PFSK-1 (cell line): ENCODE measurements around the gene FARP2.

Experiments used
- FOXP2 ChIP-seq: optimal IDR thresholded peaks from 2 replicates; pipeline ENCODE3; 2011; ENCODE audit warnings: borderline replicate concordance, control low read depth, inconsistent platforms; ENCODE audit not compliant: insufficient read depth; ENCODE audit errors: extremely low read length, extremely low read depth
- POLR2AphosphoS5 ChIP-seq: IDR thresholded peaks from 2 replicates; pipeline ENCODE4 v1.6.1; 2012; ENCODE audit warnings: low read depth, mild to moderate bottlenecking, control low read depth, low read length, moderate library complexity
- SIN3A ChIP-seq: IDR thresholded peaks from 2 replicates; pipeline ENCODE4 v1.6.1; 2012; ENCODE audit warnings: mild to moderate bottlenecking, low read length, moderate library complexity, borderline replicate concordance; ENCODE audit not compliant: insufficient read depth
- TAF1 ChIP-seq: IDR thresholded peaks from 2 replicates; pipeline ENCODE4 v1.6.1; 2012; ENCODE audit warnings: low read length, control low read depth, borderline replicate concordance; ENCODE audit not compliant: insufficient read depth
- TF ChIP-seq, protein P1 (sequence below), 2 experiments: IDR thresholded peaks; 2 replicates each; pipeline versions ENCODE4 v1.6.1 to v1.8.0; 2011 to 2012; ENCODE audit warnings: low read depth in 2 of 2, low read length in 2 of 2, control low read depth in 1 of 2, inconsistent platforms in 1 of 2, mild to moderate bottlenecking in 1 of 2, moderate library complexity in 1 of 2; ENCODE audit not compliant: insufficient read depth in 1 of 2

FARP2 gene

GRCh38 chr2:241339839-241340630 is 16.1 kb upstream of the FARP2 start:
- no peak for TF ChIP-seq SIN3A
- TF ChIP-seq, protein P1, sequence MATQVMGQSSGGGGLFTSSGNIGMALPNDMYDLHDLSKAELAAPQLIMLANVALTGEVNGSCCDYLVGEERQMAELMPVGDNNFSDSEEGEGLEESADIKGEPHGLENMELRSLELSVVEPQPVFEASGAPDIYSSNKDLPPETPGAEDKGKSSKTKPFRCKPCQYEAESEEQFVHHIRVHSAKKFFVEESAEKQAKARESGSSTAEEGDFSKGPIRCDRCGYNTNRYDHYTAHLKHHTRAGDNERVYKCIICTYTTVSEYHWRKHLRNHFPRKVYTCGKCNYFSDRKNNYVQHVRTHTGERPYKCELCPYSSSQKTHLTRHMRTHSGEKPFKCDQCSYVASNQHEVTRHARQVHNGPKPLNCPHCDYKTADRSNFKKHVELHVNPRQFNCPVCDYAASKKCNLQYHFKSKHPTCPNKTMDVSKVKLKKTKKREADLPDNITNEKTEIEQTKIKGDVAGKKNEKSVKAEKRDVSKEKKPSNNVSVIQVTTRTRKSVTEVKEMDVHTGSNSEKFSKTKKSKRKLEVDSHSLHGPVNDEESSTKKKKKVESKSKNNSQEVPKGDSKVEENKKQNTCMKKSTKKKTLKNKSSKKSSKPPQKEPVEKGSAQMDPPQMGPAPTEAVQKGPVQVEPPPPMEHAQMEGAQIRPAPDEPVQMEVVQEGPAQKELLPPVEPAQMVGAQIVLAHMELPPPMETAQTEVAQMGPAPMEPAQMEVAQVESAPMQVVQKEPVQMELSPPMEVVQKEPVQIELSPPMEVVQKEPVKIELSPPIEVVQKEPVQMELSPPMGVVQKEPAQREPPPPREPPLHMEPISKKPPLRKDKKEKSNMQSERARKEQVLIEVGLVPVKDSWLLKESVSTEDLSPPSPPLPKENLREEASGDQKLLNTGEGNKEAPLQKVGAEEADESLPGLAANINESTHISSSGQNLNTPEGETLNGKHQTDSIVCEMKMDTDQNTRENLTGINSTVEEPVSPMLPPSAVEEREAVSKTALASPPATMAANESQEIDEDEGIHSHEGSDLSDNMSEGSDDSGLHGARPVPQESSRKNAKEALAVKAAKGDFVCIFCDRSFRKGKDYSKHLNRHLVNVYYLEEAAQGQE (IDR thresholded peaks at IDR 0.05; ENCODE audit: insufficient read depth in 1 of 2, low read depth in 2 of 2, low read length in 2 of 2) = no peak
- TF ChIP-seq POLR2AphosphoS5 = no peak
- no peak for TF ChIP-seq TAF1
- no peak for TF ChIP-seq FOXP2

GRCh38 chr2:241340631-241341163 is 15.4 kb upstream of the FARP2 start:
- TF ChIP-seq, protein P1 (IDR thresholded peaks at IDR 0.05; ENCODE audit: insufficient read depth in 1 of 2, low read depth in 2 of 2, low read length in 2 of 2) = no peak
- TF ChIP-seq TAF1 = no peak
- no peak for TF ChIP-seq FOXP2
- no peak for TF ChIP-seq POLR2AphosphoS5
- TF ChIP-seq SIN3A = no peak

- TF ChIP-seq POLR2AphosphoS5 (no peak), FOXP2 (no peak)
- TF ChIP-seq, protein P1 (IDR thresholded peaks at IDR 0.05; ENCODE audit: insufficient read depth in 1 of 2, low read depth in 2 of 2, low read length in 2 of 2) = no peak
These were observed 11.0 kb upstream of the FARP2 start for GRCh38 chr2:241344925-241345651.

GRCh38 chr2:241349941-241350340 is 6.1 kb upstream of the FARP2 start:
- TF ChIP-seq, protein P1 (IDR thresholded peaks at IDR 0.05; ENCODE audit: insufficient read depth in 1 of 2, low read depth in 2 of 2, low read length in 2 of 2) = no peak
- TF ChIP-seq SIN3A (no peak), POLR2AphosphoS5 (no peak), FOXP2 (no peak), TAF1 (no peak)
